K562 (cell line): ENCODE measurements around the gene PACRG. TPM values are rescaled to one million over a fixed set of nuclear protein-coding genes. Genes with fewer than 3 reads are reported as not detected.

Source experiments
- ATAC-seq: fragments of 200-7000 bp; cut with Tn5 transposase; 3 replicates; pipeline ENCODE4 v1.9.1; 2020; ENCODE audit warnings: moderate library complexity
- BruUV-seq: library from RNA; stranded (reverse); fragments of 400-500 nt; replicated peaks from 2 replicates; lab custom pipeline; 2021; lab: Mats Ljungman, UMichigan
- CTCF ChIA-PET: fragments of 300-600 bp; formaldehyde crosslinking; extraction: SDS; loops from one replicate; lab custom pipeline; 2021; ENCODE audit warnings: low intra/inter-chr PET ratio; lab: Yijun Ruan, JAX
- POLR2A ChIA-PET: fragments of 300-600, 350-650 bp; sonication (Branson Sonifier 250); formaldehyde crosslinking; extraction: SDS; loops from one replicate; lab custom pipeline; 2021; ENCODE audit warnings: antibody characterized with exemption, inconsistent platforms; lab: Yijun Ruan, JAX
- DNase-seq, 4 experiments: peaks; one replicate each; pipeline versions ENCODE4 v3.0.0 to v3.0.0-alpha.2; 2011 to 2018; ENCODE audit warnings: low spot score in 3 of 4, mixed read lengths in 3 of 4; ENCODE audit errors: extremely low read depth in 1 of 4
- FAIRE-seq: peaks from 2 replicates; lab custom pipeline; 2011; peaks lifted over from hg19 to GRCh38; lab: Jason Lieb, UNC
- H2AFZ ChIP-seq: 2 replicates; pipeline ENCODE4 v1.6.0; 2011; ENCODE audit warnings: low read depth, low read length, control low read depth, inconsistent platforms
- H3K27ac ChIP-seq: fragments of 200-600 bp; 3 replicates; pipeline ENCODE4 v1.8.0; 2011; ENCODE audit warnings: low read depth, mild to moderate bottlenecking, control low read depth, inconsistent platforms, low read length, moderate library complexity, mixed read lengths; ENCODE audit errors: extremely low read depth
- H3K27me3 ChIP-seq, 2 experiments: fragments of 300-600 bp in 1 of 2; 2 replicates in 1 of 2; 3 replicates in 1 of 2; pipeline versions ENCODE4 v1.6.0 to v1.8.0; 2011; ENCODE audit warnings: inconsistent platforms in 2 of 2, low read length in 2 of 2, mild to moderate bottlenecking in 1 of 2, mixed read lengths in 1 of 2, moderate library complexity in 1 of 2; ENCODE audit not compliant: control insufficient read depth in 2 of 2, insufficient read depth in 2 of 2
- H3K36me3 ChIP-seq: fragments of 300-600 bp; 3 replicates; pipeline ENCODE4 v1.8.0; 2011; ENCODE audit warnings: mild to moderate bottlenecking, low read length, inconsistent platforms; ENCODE audit not compliant: control insufficient read depth, insufficient read depth
- H3K4me1 ChIP-seq, 2 experiments: fragments of 200-600 bp in 1 of 2; replicated peaks in 1 of 2; 2 replicates in 1 of 2; 3 replicates in 1 of 2; pipeline versions ENCODE4 v1.5.1 to v1.8.0; 2011; ENCODE audit warnings: inconsistent platforms in 2 of 2, low read length in 2 of 2, mild to moderate bottlenecking in 1 of 2, mixed read lengths in 1 of 2, moderate library complexity in 1 of 2; ENCODE audit not compliant: control insufficient read depth in 2 of 2, insufficient read depth in 2 of 2
- H3K4me2 ChIP-seq: 2 replicates; pipeline ENCODE4 v1.6.1; 2011; ENCODE audit warnings: low read length, control low read depth, inconsistent platforms, mixed read lengths; ENCODE audit not compliant: insufficient read depth
- H3K4me3 ChIP-seq: fragments of 200-600 bp; sonication (generic), shearing (Covaris generic); 2 replicates; pipeline ENCODE4 v1.5.1; 2016; ENCODE audit warnings: control low read depth, inconsistent platforms
- H3K79me2 ChIP-seq: fragments of 200-600 bp; 3 replicates; pipeline ENCODE4 v1.8.0; 2011; ENCODE audit warnings: low read length, inconsistent platforms; ENCODE audit not compliant: control insufficient read depth, insufficient read depth
- H3K9ac ChIP-seq, 2 experiments: 2 replicates each; pipeline versions ENCODE4 v1.6.0 to v1.6.1; 2011; ENCODE audit warnings: low read depth in 2 of 2, low read length in 2 of 2, control low read depth in 1 of 2, inconsistent platforms in 1 of 2, mild to moderate bottlenecking in 1 of 2, mixed read lengths in 1 of 2; ENCODE audit not compliant: insufficient read depth in 1 of 2
- H3K9me1 ChIP-seq: one replicate; pipeline ENCODE4 v1.6.0; 2011; ENCODE audit warnings: inconsistent platforms, mild to moderate bottlenecking, low read length, moderate library complexity; ENCODE audit not compliant: control insufficient read depth, insufficient read depth
- H3K9me3 ChIP-seq: replicated peaks from 2 replicates; pipeline ENCODE4 v1.5.1; 2011; ENCODE audit warnings: low read depth, low read length, inconsistent platforms; ENCODE audit not compliant: control insufficient read depth, insufficient read depth
- H4K20me1 ChIP-seq: replicated peaks from 2 replicates; pipeline ENCODE4 v1.6.1; 2011; ENCODE audit warnings: low read length, inconsistent platforms, mixed read lengths; ENCODE audit not compliant: control insufficient read depth, insufficient read depth
- FOSL1 ChIP-seq: fragments of 200-800 bp; sonication (Bioruptor generic); conservative IDR thresholded peaks from 2 replicates; pipeline ENCODE4 v1.6.1; 2016; ENCODE audit warnings: missing genetic modification characterization, missing compliant biosample characterization
- PCBP1 ChIP-seq: fragments of 200-400 bp; formaldehyde crosslinking; IDR thresholded peaks from 2 replicates; pipeline ENCODE4 v1.6.1; 2018; ENCODE audit warnings: mild to moderate bottlenecking, low read depth, low read length; ENCODE audit not compliant: poor library complexity, severe bottlenecking
- SAFB2 ChIP-seq: fragments of 200-400 bp; formaldehyde crosslinking; IDR thresholded peaks from 2 replicates; pipeline ENCODE4 v1.6.1; 2018; ENCODE audit warnings: borderline replicate concordance, low read length, low read depth, moderate library complexity; ENCODE audit not compliant: severe bottlenecking
- ZNF175 ChIP-seq: fragments of 200-800 bp; sonication (Bioruptor generic); IDR thresholded peaks from 2 replicates; pipeline ENCODE4 v1.6.1; 2016; ENCODE audit warnings: low read depth, mild to moderate bottlenecking, missing genetic modification characterization, missing compliant biosample characterization
- WGBS: fragments of 100-300 bp; shearing (Covaris generic); methylation state at CpG from one replicate; pipeline ENCODE4 v1.1.6; 2016; ENCODE audit warnings: low coverage, mixed read lengths; ENCODE audit not compliant: insufficient coverage; ENCODE audit errors: missing lambda C conversion rate; 5-methylcytosine and 5-hydroxymethylcytosine counted together
- in situ Hi-C: fragments of 300-500 bp; cut with MboI; formaldehyde crosslinking; loops from 4 replicates; pipeline ENCODE4 v1.15.0; 2018; ENCODE audit warnings: inconsistent platforms, mixed read lengths
- intact Hi-C: fragments of 100-400 bp; cut with micrococcal nuclease; formaldehyde crosslinking; loops from 2 replicates; pipeline ENCODE4 v1.14.2; 2022
- polyA plus RNA-seq, 8 experiments: library from polyadenylated mRNA; depleted of rRNA in 4 of 8; stranded (reverse) in 5 of 8; unstranded in 3 of 8; fragments of >200 nt; fragmentation: Nextera tagmentation in 2 of 8; fragmentation: Illumina TruSeq in 1 of 8; extraction: Ambion mirVana in 2 of 8; extraction: Trizol in 1 of 8; gene quantifications; 2 replicates each; pipeline versions ENCODE4 v1.2.1 to v1.2.3, GENCODE V29; 2011 to 2014; ENCODE audit warnings: inconsistent platforms in 1 of 8, missing spikeins in 1 of 8
- total RNA-seq, 7 experiments: library from RNA; depleted of rRNA in 6 of 7; stranded (reverse); fragments of >200 nt in 6 of 7; fragmentation: Illumina TruSeq in 2 of 7; extraction: Trizol in 2 of 7; gene quantifications; 2 replicates each; pipeline versions ENCODE4 v1.2.1 to v1.2.3, GENCODE V29; 2011 to 2021; ENCODE audit warnings: low replicate concordance in 1 of 7
- TF ChIP-seq, protein P1 (sequence below): IDR thresholded peaks from 2 replicates; pipeline ENCODE4 v1.6.1; 2011; ENCODE audit warnings: borderline replicate concordance, low read depth, mild to moderate bottlenecking, moderate library complexity, low read length; ENCODE audit not compliant: insufficient read depth, poor library complexity, severe bottlenecking

Gene PACRG
- total and polyA plus RNA-seq, 9 of the 15 experiments (the other 6 are each of a cell fraction or from before 2014, with no cell fraction given): 0.04 TPM; not detected in 8

DNA sequence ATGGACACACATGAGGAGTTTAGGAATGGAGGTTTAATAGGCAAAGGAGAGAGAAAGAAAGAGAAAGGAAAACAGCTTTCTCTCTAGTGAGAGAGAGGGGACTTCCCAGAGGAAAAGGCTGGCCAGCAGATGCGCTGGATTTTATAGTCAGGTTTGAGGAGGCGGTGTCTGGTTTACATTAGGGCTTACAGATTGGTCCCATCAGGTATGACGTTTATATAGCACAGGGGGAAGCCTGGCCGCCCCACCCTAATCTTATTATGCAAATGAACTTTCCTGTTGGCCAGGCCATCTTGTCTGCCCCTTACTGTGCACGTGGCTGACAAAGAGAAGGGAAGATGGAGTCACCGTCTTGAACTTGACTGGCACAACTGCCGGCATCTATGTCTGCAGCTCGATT, 600.1 kb downstream of the PACRG start (continued):
- TF ChIP-seq, protein P1, sequence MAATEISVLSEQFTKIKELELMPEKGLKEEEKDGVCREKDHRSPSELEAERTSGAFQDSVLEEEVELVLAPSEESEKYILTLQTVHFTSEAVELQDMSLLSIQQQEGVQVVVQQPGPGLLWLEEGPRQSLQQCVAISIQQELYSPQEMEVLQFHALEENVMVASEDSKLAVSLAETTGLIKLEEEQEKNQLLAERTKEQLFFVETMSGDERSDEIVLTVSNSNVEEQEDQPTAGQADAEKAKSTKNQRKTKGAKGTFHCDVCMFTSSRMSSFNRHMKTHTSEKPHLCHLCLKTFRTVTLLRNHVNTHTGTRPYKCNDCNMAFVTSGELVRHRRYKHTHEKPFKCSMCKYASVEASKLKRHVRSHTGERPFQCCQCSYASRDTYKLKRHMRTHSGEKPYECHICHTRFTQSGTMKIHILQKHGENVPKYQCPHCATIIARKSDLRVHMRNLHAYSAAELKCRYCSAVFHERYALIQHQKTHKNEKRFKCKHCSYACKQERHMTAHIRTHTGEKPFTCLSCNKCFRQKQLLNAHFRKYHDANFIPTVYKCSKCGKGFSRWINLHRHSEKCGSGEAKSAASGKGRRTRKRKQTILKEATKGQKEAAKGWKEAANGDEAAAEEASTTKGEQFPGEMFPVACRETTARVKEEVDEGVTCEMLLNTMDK: no peak
- TF ChIP-seq FOSL1 (tag): no peak

DNA sequence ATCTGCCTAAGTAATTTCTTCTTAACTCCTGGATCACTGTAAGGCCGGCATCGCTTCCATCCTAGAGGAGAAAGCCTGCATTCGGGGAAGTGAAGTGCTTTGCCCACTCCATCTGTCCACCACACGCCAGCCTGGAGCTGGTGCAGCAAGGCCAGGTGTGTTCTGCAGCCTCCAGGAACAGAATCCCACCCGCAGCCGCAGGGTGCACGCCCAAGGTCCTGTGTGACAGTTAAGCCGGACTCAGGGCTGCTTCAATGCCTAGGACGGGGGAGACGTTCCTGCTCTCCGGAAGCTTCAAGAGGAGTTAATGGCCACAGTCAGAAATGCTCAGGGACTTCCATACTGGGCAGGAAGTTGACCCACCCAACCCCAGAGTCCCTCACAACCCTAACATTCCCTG, 600.6 kb downstream of the PACRG start:
- no peak for ATAC-seq
- 7% methylated on average over 11 of the region's 11 CpGs for WGBS
- no peak overlapping the region for H2AFZ ChIP-seq
- no peaks in the 10 kb centered on the region for H3K79me2 ChIP-seq
- no peak overlapping the region for H3K27ac ChIP-seq
- no TSS peak for BruUV-seq
- no peak overlapping the region for H3K4me3 ChIP-seq
- intact Hi-C loops: no loop called here
- no peak for DNase-seq
- CTCF ChIA-PET: no interaction called here
- peaks cover 0 to 5% of the 10 kb centered on the region in 2 experiments; a peak in 1 of 5 replicates for H3K4me1 ChIP-seq
- no peak overlapping the region for H3K9ac ChIP-seq
- H4K20me1 ChIP-seq: no peaks in the 10 kb centered on the region
- POLR2A ChIA-PET: interaction anchor here (0.6 kb wide), 2 partner anchors 32 to 93 kb away, joined by 3 to 4 read pairs; no protein-coding TSS in a partner anchor
- TF ChIP-seq PCBP1: no peak
- TF ChIP-seq ZNF175 (CRISPR knock-in tag): no peak
- TF ChIP-seq SAFB2: no peak
- H3K36me3 ChIP-seq: no peaks in the 10 kb centered on the region
- H3K9me3 ChIP-seq: no peaks in the 10 kb centered on the region
- H3K9me1 ChIP-seq: no peaks in the 10 kb centered on the region
- FAIRE-seq: no peak
- peaks cover 17 to 23% of the 10 kb centered on the region in 2 experiments for H3K27me3 ChIP-seq
- H3K4me2 ChIP-seq: no peak overlapping the region
- in situ Hi-C loops: no loop called here
